Aorta (tissue), 5 donors: ENCODE results near the gene SMO. TPM values are rescaled to one million over a fixed set of nuclear protein-coding genes. Genes with fewer than 3 reads are reported as not detected.
"Not testable (repeated sequence)": the region's sequence is repeated elsewhere in the genome, so short reads cannot be mapped to it uniquely, and the experiment has no call there.

Experiments used
- ATAC-seq: fragments of 200-7000 bp; cut with Tn5 transposase; one replicate; pipeline ENCODE4 v1.9.1; 2022; ENCODE audit warnings: moderate library complexity; ENCODE audit not compliant: low FRiP score
- DNase-seq, 2 donors: peaks; one replicate each; pipeline ENCODE4 v3.0.0-alpha.2; 2020
- H3K27ac ChIP-seq, 2 donors: one replicate each; pipeline ENCODE4 v1.5.1; 2013; ENCODE audit warnings: low read length in 2 of 2, mild to moderate bottlenecking in 2 of 2, moderate library complexity in 2 of 2, control low read depth in 1 of 2, inconsistent platforms in 1 of 2, low read depth in 1 of 2
- H3K27me3 ChIP-seq, 2 donors: one replicate each; pipeline ENCODE4 v1.6.1; 2013; ENCODE audit warnings: control low read depth in 1 of 2, low read length in 1 of 2, mild to moderate bottlenecking in 1 of 2, moderate library complexity in 1 of 2; ENCODE audit not compliant: insufficient read depth in 2 of 2, control insufficient read depth in 1 of 2
- H3K36me3 ChIP-seq, 2 donors: one replicate each; pipeline ENCODE4 v1.6.1; 2013; ENCODE audit warnings: control low read depth in 1 of 2, low read length in 1 of 2, mild to moderate bottlenecking in 1 of 2; ENCODE audit not compliant: insufficient read depth in 2 of 2, control insufficient read depth in 1 of 2
- H3K4me1 ChIP-seq, 2 donors: one replicate each; pipeline ENCODE4 v1.6.1; 2013; ENCODE audit warnings: low read length in 2 of 2, control low read depth in 1 of 2, mild to moderate bottlenecking in 1 of 2, moderate library complexity in 1 of 2; ENCODE audit not compliant: insufficient read depth in 2 of 2, control insufficient read depth in 1 of 2
- H3K4me3 ChIP-seq, 2 donors: one replicate each; pipeline ENCODE4 v1.5.1; 2013; ENCODE audit warnings: low read length in 2 of 2, control low read depth in 1 of 2, mild to moderate bottlenecking in 1 of 2
- H3K9me3 ChIP-seq: one replicate; pipeline ENCODE4 v1.6.1; 2013; ENCODE audit warnings: mild to moderate bottlenecking, low read length; ENCODE audit not compliant: control insufficient read depth
- WGBS, 2 donors: extraction: QIAGEN DNeasy Blood & Tissue Kit; methylation state at CpG; one replicate each; pipeline ENCODE4 v1.1.7; 2013; 5-methylcytosine and 5-hydroxymethylcytosine counted together
- intact Hi-C, 2 donors: fragments of 100-400 bp; cut with DNase I; formaldehyde crosslinking; loops; one replicate each; pipeline versions ENCODE4 v1.14.2 to v1.15.0; 2022
- polyA plus RNA-seq, 2 donors: library from polyadenylated mRNA; stranded (reverse); fragments of 200-250 nt; gene quantifications; one replicate each; pipeline ENCODE4 v1.2.3, GENCODE V29; 2013
- total RNA-seq, 2 donors: library from RNA; stranded (reverse); fragmentation: NEBNext Ultra II Directional; extraction: Animal tissue kit (Norgen Biotek cat#: 25700); gene quantifications; one replicate each; pipeline ENCODE4 v1.2.1, GENCODE V29; 2021
- donor health status: healthy with polysubstance abuse.
- donor health status: Bipolar disorder and iron deficiency.
- donor health status: DM: no; HTN: no; CAD: no.
- donor health status: DM: no; HTN: no; CAD: no.
- donor health status: DM: yes; HTN: yes; CAD: no.

Gene SMO
- total and polyA plus RNA-seq, 4 donors = 2.9 to 17.6 (median 10.3) TPM

DNA sequence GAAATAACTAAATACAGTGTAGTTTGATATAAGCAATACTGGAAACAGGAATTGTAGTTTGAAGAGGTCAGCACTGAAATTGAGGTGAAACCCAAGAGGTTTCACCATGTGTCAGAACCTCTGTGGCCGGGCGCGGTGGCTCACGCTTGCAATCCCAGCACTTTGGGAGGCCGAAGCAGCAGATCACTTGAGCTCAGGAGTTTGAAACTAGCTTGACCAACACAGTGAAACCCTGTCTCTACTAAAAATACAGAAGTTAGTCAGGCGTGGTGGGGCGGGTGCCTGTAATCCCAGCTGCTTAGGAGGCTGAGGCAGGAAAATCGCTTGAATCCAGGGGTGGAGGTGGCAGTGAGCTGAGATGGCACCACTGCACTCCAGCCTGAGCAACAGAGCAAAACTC is 50.1 kb downstream of the SMO start:
- H3K27ac ChIP-seq = no peak overlapping the region
- no peaks in the 10 kb centered on the region for H3K9me3 ChIP-seq
- H3K4me3 ChIP-seq = no peak overlapping the region
- no peaks in the 10 kb centered on the region for H3K36me3 ChIP-seq
- DNase-seq = peak in 1 of 2 donors; percentile 46
- H3K4me1 ChIP-seq = no peaks in the 10 kb centered on the region
- H3K27me3 ChIP-seq = no peaks in the 10 kb centered on the region
- no peak for ATAC-seq
- intact Hi-C loops = no loop called here
- WGBS, 2 donors = 94 to 96% methylated on average over 8 of the region's 8 CpGs

- WGBS, 2 donors = 80 to 84% methylated on average over 6 to 10 of the region's 10 CpGs
Observed at GRCh38 chr7:129240119-129240820, 51.8 kb downstream of the SMO start.

GRCh38 chr7:129244220-129244619 is 55.8 kb downstream of the SMO start:
- ATAC-seq = no peak
- no peaks in the 10 kb centered on the region for H3K36me3 ChIP-seq
- no peaks in the 10 kb centered on the region for H3K9me3 ChIP-seq
- no peak overlapping the region for H3K27ac ChIP-seq
- H3K27me3 ChIP-seq = no peaks in the 10 kb centered on the region
- WGBS, 2 donors = 98 to 100% methylated on average over 1 of the region's 1 CpG
- no peak for DNase-seq
- no peaks in the 10 kb centered on the region for H3K4me1 ChIP-seq
- no peak overlapping the region for H3K4me3 ChIP-seq
- intact Hi-C loops = no loop called here

More at GRCh38 chr7:129240119-129240820, 51.8 kb downstream of the SMO start:
- H3K4me1 ChIP-seq = no peaks in the 10 kb centered on the region
- ATAC-seq (no peak), DNase-seq (no peak)
- H3K9me3 ChIP-seq = no peaks in the 10 kb centered on the region
- no peaks in the 10 kb centered on the region for H3K27me3 ChIP-seq
- no peak overlapping the region for H3K4me3 ChIP-seq
- intact Hi-C loops = no loop called here
- H3K27ac ChIP-seq = no peak overlapping the region
- no peaks in the 10 kb centered on the region for H3K36me3 ChIP-seq

DNA sequence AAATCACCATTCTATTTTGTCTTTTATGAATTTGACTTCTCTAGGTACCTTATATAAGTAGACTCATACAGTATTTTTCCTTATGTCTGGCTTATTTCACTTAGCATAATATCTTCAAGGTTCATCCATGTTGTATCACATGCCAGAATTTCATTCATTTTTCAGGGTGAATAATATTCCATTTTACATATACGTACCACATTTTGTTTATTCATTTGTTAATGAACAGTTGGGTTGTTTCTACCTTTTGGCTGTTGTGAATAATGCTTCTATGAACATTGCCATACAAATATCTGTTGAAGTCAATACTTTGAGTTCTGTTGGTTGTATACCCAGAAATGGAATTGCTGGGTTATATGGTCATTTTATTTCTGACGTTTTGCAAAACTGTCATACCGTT is 57.1 kb downstream of the SMO start:
- H3K4me3 ChIP-seq = no peak overlapping the region
- H3K27me3 ChIP-seq = no peaks in the 10 kb centered on the region
- H3K4me1 ChIP-seq = no peaks in the 10 kb centered on the region
- intact Hi-C loops = no loop called here
- no peak for DNase-seq
- ATAC-seq = no peak
- no peaks in the 10 kb centered on the region for H3K9me3 ChIP-seq
- 91 to 95% methylated on average over 3 of the region's 3 CpGs for WGBS, 2 donors
- no peaks in the 10 kb centered on the region for H3K36me3 ChIP-seq
- no peak overlapping the region for H3K27ac ChIP-seq

DNA sequence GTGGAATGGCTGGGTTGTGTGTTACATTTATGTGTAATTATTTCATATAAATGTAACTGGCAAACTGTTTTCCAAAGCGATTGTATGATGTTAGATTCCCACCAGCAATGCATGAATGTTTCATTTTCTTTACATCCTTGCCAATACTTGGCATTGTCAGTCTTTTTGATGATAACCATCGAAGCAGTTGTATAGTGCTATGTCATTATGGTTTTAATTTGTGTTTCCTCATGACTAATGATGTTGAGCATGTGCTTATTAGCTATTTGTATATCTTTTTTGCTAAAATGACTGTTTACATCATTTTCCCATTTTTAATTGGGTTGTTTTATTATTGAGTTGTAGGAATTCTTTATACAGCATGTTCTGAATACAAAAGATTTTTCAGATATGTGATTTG is 58.7 kb downstream of the SMO start:
- no peak overlapping the region for H3K4me3 ChIP-seq
- intact Hi-C loops = no loop called here
- H3K27ac ChIP-seq = no peak overlapping the region
- H3K4me1 ChIP-seq = no peaks in the 10 kb centered on the region
- no peak for ATAC-seq
- DNase-seq = no peak
- no peaks in the 10 kb centered on the region for H3K9me3 ChIP-seq
- 71 to 72% methylated on average over 2 of the region's 2 CpGs for WGBS, 2 donors
- no peaks in the 10 kb centered on the region for H3K27me3 ChIP-seq
- no peaks in the 10 kb centered on the region for H3K36me3 ChIP-seq

GRCh38 chr7:129252128-129252527 is 63.7 kb downstream of the SMO start:
- Histone ChIP-seq H3K9me3 (no peaks in the 10 kb centered on the region), H3K4me1 (no peaks in the 10 kb centered on the region), H3K27ac (no peak overlapping the region), H3K4me3 (no peak overlapping the region), H3K36me3 (no peaks in the 10 kb centered on the region), H3K27me3 (no peaks in the 10 kb centered on the region)
- intact Hi-C loops = no loop called here
- 82 to 83% methylated on average over 2 of the region's 2 CpGs for WGBS, 2 donors
- ATAC-seq = no peak
- no peak for DNase-seq

GRCh38 chr7:129252603-129253002 is 64.2 kb downstream of the SMO start:
- H3K27me3 ChIP-seq, H3K27ac ChIP-seq, H3K4me1 ChIP-seq, H3K4me3 ChIP-seq, H3K9me3 ChIP-seq, DNase-seq, intact Hi-C loops, ATAC-seq, H3K36me3 ChIP-seq: not testable (repeated sequence)
- 88 to 93% methylated on average over 5 of the region's 5 CpGs for WGBS, 2 donors

GRCh38 chr7:129255800-129256199 is 67.4 kb downstream of the SMO start:
- no peaks in the 10 kb centered on the region for H3K36me3 ChIP-seq
- no peak overlapping the region for H3K27ac ChIP-seq
- no peaks in the 10 kb centered on the region for H3K27me3 ChIP-seq
- DNase-seq = no peak
- 91 to 92% methylated on average over 4 of the region's 4 CpGs for WGBS, 2 donors
- no peak overlapping the region for H3K4me3 ChIP-seq
- no peaks in the 10 kb centered on the region for H3K4me1 ChIP-seq
- intact Hi-C loops = no loop called here
- ATAC-seq = no peak
- H3K9me3 ChIP-seq = no peaks in the 10 kb centered on the region

GRCh38 chr7:129256221-129256620 is 67.8 kb downstream of the SMO start:
- ATAC-seq = no peak
- 86 to 95% methylated on average over 2 of the region's 2 CpGs for WGBS, 2 donors
- H3K27me3 ChIP-seq = no peaks in the 10 kb centered on the region

More at GRCh38 chr7:129256221-129256620, 67.8 kb downstream of the SMO start:
- Histone ChIP-seq H3K36me3 (no peaks in the 10 kb centered on the region), H3K27ac (no peak overlapping the region), H3K4me1 (no peaks in the 10 kb centered on the region), H3K9me3 (no peaks in the 10 kb centered on the region), H3K4me3 (no peak overlapping the region)
- intact Hi-C loops = no loop called here
- DNase-seq = no peak
